ENCODE results near the gene SLC44A4. TPM values are rescaled to one million over a fixed set of nuclear protein-coding genes. Genes with fewer than 3 reads are reported as not detected.

The SLC44A4 gene
- total and polyA plus RNA-seq, 9 donors: 0.12 to 8.9 (median 0.25) TPM

DNA sequence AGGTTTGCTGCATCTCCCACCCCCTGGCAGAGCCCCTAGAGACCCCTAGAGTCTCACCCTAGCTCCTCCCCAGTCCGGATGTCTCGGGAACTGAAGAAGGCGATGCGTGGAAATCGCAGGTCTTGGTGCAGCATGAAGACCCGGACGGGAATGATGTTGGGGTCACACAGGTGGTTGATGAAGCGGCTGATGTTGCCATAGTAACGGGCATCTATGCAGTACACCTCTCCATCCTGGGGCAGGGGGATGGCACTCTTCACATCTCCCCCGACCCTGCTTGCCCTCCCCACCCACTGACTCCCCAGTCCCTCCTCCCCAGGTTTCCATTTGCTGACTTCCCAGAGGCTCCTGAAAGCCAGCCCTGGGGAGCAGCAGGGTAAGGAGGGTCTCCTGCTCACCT is 1.8 kb upstream of the SLC44A4 start:
- Histone ChIP-seq H3K9me3 (replicated peaks; ENCODE audit: control insufficient read depth, low read depth, low read length) (no peaks in the 10 kb centered on the region), H3K36me3 (ENCODE audit: control insufficient read depth, insufficient read depth, low read length) (peaks cover 52% of the 10 kb centered on the region), H3K4me3 (ENCODE audit: low read length) (no peak overlapping the region), H3K27ac (ENCODE audit: low read length) (no peak overlapping the region), H3K4me1 (ENCODE audit: control insufficient read depth, insufficient read depth, low read length) (peaks cover 2% of the 10 kb centered on the region), H3K27me3 (ENCODE audit: control insufficient read depth, insufficient read depth, low read length) (no peaks in the 10 kb centered on the region)
- DNase-seq: no peak
- no CpG with 5 or more reads among the region's 10 CpGs for WGBS (ENCODE audit: insufficient coverage)

DNA sequence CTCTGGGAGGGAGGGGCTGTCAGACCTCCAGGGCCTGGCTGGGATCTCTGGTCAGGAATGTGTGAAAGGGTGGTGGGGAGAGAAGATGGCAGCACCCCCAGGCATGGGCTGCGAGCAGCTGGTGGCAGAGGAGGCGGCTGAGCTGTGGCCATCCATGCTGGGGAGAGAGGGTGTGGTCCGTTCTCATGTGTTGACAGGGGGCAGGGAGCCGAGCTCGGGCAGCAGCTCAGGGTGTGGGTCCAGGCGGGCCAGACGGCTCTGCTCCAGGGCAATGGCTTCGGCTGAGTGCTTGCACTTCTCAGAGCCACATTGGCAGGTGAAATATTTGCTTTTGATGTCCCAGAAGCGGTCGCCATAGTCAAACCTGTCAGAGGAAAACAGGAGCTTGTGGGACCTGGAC is 1.1 kb upstream of the SLC44A4 start:
- Histone ChIP-seq H3K36me3 (ENCODE audit: control insufficient read depth, insufficient read depth, low read length) (peaks cover 50% of the 10 kb centered on the region), H3K4me1 (ENCODE audit: control insufficient read depth, insufficient read depth, low read length) (peaks cover 2% of the 10 kb centered on the region), H3K4me3 (ENCODE audit: low read length) (no peak overlapping the region), H3K27me3 (ENCODE audit: control insufficient read depth, insufficient read depth, low read length) (no peaks in the 10 kb centered on the region), H3K27ac (ENCODE audit: low read length) (no peak overlapping the region), H3K9me3 (replicated peaks; ENCODE audit: control insufficient read depth, low read depth, low read length) (no peaks in the 10 kb centered on the region)
- WGBS (ENCODE audit: insufficient coverage): 73% methylated on average over 10 of the region's 10 CpGs
- no peak for DNase-seq

DNA sequence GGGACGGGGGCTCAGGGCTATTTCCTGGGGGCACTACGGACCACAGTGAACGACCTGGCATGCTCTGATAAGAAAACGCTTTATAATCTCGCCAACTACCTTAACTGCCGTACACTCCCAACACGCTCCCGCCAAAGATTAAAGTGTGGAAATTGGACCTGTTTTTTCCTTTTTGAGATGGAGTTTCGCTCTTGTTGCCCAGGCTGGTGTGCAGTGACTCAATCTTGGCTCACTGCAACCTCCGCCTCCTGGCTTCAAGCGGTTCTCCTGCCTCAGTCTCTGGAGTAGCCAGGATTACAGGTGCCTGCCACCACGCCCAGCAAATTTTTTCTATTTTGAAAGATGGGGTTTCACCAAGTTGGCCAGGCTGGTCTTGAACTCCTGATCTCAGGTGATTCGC is 346 bp upstream of the SLC44A4 start:
- H3K4me1 ChIP-seq (ENCODE audit: control insufficient read depth, insufficient read depth, low read length): peaks cover 2% of the 10 kb centered on the region
- H3K4me3 ChIP-seq (ENCODE audit: low read length): no peak overlapping the region
- 76% methylated on average over 8 of the region's 13 CpGs for WGBS (ENCODE audit: insufficient coverage)
- H3K9me3 ChIP-seq (replicated peaks; ENCODE audit: control insufficient read depth, low read depth, low read length): no peaks in the 10 kb centered on the region
- no peaks in the 10 kb centered on the region for H3K27me3 ChIP-seq (ENCODE audit: control insufficient read depth, insufficient read depth, low read length)
- H3K36me3 ChIP-seq (ENCODE audit: control insufficient read depth, insufficient read depth, low read length): peaks cover 42% of the 10 kb centered on the region
- no peak overlapping the region for H3K27ac ChIP-seq (ENCODE audit: low read length)
- DNase-seq: no peak

DNA sequence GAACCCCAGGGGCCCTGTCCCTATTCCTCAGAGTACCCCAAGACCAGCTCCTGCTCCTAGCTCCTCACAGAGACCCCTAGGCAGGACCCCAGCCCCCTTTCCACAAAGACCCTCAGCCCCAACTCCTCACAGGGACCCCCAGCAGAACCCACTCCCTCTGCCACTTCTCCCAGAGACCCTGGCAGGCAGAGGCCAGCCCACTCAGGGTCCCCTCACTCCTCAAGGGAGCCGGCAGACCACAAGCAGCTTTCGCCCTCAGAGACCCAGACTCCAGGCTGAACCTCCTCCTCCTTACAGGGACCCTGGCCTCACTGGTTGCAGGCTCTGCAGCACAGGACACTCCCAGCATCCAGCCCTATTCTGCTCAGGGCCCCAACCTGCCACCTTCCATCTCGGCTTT is 575 bp downstream of the SLC44A4 start:
- Histone ChIP-seq H3K4me1 (ENCODE audit: control insufficient read depth, insufficient read depth, low read length) (peaks cover 2% of the 10 kb centered on the region), H3K36me3 (ENCODE audit: control insufficient read depth, insufficient read depth, low read length) (peaks cover 33% of the 10 kb centered on the region), H3K27ac (ENCODE audit: low read length) (no peak overlapping the region), H3K4me3 (ENCODE audit: low read length) (no peak overlapping the region), H3K9me3 (replicated peaks; ENCODE audit: control insufficient read depth, low read depth, low read length) (no peaks in the 10 kb centered on the region), H3K27me3 (ENCODE audit: control insufficient read depth, insufficient read depth, low read length) (no peaks in the 10 kb centered on the region)
- 47% methylated on average over 3 of the region's 3 CpGs for WGBS (ENCODE audit: insufficient coverage)
- DNase-seq: no peak

DNA sequence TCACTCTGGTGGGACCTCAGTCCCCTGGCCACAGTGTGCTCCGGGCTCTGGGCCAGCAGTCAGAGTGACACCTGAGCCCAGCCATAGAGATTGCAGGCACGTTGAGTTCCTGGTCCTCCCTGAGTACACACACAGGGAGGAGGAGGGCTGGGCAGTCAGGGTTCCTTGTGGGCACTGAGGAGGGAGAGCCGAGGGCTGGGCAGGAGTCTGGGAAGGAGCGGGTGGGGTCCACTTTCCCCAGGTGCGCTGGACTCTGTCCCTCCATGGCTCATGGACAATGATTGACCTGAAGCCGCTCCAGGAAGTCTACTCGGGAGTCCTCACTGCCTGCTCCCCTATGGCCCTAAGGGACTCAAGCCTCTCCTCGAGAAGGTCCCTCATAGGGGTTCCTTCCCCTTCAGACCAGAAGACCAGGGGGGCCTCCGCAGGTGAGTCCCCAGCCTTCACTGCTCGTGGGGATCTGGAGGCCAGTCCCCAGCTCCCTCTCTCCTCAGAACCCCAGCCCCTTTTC is 1.1 kb downstream of the SLC44A4 start:
- Histone ChIP-seq H3K4me3 (ENCODE audit: low read length) (no peak overlapping the region), H3K27ac (ENCODE audit: low read length) (no peak overlapping the region), H3K4me1 (ENCODE audit: control insufficient read depth, insufficient read depth, low read length) (peaks cover 1% of the 10 kb centered on the region), H3K27me3 (ENCODE audit: control insufficient read depth, insufficient read depth, low read length) (no peaks in the 10 kb centered on the region), H3K9me3 (replicated peaks; ENCODE audit: control insufficient read depth, low read depth, low read length) (no peaks in the 10 kb centered on the region), H3K36me3 (ENCODE audit: control insufficient read depth, insufficient read depth, low read length) (peaks cover 28% of the 10 kb centered on the region)
- DNase-seq: no peak
- WGBS (ENCODE audit: insufficient coverage): 67% methylated on average over 7 of the region's 10 CpGs

DNA sequence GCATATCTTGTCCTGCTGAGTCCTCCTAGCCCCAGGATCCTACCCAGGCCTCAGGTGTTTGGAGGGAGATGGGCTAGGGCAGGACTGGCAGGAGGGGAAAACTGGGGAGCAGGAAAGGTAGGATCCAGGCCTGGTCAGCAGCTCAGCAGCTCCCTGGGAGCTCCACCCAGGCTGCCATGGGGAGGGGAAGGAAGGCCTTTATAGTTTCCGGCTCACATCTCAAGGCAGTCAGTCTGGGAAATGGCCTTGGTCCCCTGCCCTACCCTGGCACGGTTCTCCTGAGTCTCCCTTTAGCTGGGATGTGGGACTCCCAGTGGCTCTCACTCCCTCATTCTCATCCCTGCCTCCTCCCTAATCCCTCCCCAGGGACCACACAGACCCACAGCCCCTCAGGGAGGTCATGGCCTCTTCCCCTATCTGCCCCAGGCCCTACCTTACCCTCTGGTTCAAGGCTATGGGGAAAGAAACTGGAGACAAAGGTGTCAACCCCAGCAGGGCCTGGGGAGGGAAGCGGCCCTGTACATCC is 1.6 kb downstream of the SLC44A4 start:
- no peaks in the 10 kb centered on the region for H3K9me3 ChIP-seq (replicated peaks; ENCODE audit: control insufficient read depth, low read depth, low read length)
- WGBS (ENCODE audit: insufficient coverage): 50% methylated on average over 2 of the region's 3 CpGs
- H3K27me3 ChIP-seq (ENCODE audit: control insufficient read depth, insufficient read depth, low read length): no peaks in the 10 kb centered on the region
- no peak overlapping the region for H3K4me3 ChIP-seq (ENCODE audit: low read length)
- H3K36me3 ChIP-seq (ENCODE audit: control insufficient read depth, insufficient read depth, low read length): peaks cover 23% of the 10 kb centered on the region
- H3K4me1 ChIP-seq (ENCODE audit: control insufficient read depth, insufficient read depth, low read length): no peaks in the 10 kb centered on the region
- H3K27ac ChIP-seq (ENCODE audit: low read length): no peak overlapping the region
- DNase-seq: no peak

DNA sequence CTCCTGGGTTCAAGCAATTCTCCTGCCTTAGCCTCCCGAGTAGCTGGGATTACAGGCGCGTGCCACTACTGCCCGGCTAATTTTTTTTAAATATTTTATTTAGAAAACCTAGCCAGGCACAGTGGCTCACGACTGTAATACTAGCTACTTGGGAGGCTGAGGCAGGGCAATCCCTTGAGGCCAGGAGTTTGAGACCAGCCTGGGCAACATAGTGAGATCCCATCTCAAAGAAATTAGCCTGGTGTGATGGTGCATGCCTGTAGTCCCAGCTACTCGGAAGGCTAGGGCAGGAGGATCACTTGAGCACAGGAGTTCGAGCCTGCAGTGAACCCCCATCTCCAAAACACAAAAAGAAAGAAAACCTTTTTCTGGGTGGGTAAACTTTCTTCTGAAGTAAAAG is 2.4 kb downstream of the SLC44A4 start:
- no peaks in the 10 kb centered on the region for H3K9me3 ChIP-seq (replicated peaks; ENCODE audit: control insufficient read depth, low read depth, low read length)
- DNase-seq: no peak
- H3K27me3 ChIP-seq (ENCODE audit: control insufficient read depth, insufficient read depth, low read length): peaks cover 3% of the 10 kb centered on the region
- no CpG with 5 or more reads among the region's 7 CpGs for WGBS (ENCODE audit: insufficient coverage)
- H3K36me3 ChIP-seq (ENCODE audit: control insufficient read depth, insufficient read depth, low read length): peaks cover 18% of the 10 kb centered on the region
- H3K4me3 ChIP-seq (ENCODE audit: low read length): no peak overlapping the region
- H3K27ac ChIP-seq (ENCODE audit: low read length): no peak overlapping the region
- H3K4me1 ChIP-seq (ENCODE audit: control insufficient read depth, insufficient read depth, low read length): no peaks in the 10 kb centered on the region

DNA sequence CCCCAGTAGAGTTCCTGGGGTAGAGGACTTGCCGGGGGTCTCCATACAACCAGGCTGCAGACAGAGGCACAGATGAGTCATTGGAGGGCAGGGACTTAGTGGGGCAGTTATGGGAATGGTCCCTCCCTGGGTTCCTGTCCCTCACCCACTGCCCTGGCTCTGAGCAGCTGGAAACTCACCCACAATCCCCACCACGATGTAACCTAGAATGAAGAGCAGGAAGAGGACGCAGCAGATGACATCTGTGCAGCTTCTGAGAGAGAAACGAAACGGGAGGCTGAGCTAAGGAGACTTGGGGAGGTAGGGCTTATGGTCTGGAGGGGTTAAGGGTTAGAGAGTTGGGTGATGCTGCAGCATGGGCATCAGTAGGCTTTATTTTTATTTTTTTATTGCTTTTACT is 2.9 kb downstream of the SLC44A4 start:
- peaks cover 3% of the 10 kb centered on the region for H3K27me3 ChIP-seq (ENCODE audit: control insufficient read depth, insufficient read depth, low read length)
- no peak overlapping the region for H3K27ac ChIP-seq (ENCODE audit: low read length)
- H3K9me3 ChIP-seq (replicated peaks; ENCODE audit: control insufficient read depth, low read depth, low read length): no peaks in the 10 kb centered on the region
- H3K4me1 ChIP-seq (ENCODE audit: control insufficient read depth, insufficient read depth, low read length): peaks cover 2% of the 10 kb centered on the region
- no peak overlapping the region for H3K4me3 ChIP-seq (ENCODE audit: low read length)
- WGBS (ENCODE audit: insufficient coverage): 43% methylated on average over 3 of the region's 5 CpGs
- peaks cover 13% of the 10 kb centered on the region for H3K36me3 ChIP-seq (ENCODE audit: control insufficient read depth, insufficient read depth, low read length)
- no peak for DNase-seq

DNA sequence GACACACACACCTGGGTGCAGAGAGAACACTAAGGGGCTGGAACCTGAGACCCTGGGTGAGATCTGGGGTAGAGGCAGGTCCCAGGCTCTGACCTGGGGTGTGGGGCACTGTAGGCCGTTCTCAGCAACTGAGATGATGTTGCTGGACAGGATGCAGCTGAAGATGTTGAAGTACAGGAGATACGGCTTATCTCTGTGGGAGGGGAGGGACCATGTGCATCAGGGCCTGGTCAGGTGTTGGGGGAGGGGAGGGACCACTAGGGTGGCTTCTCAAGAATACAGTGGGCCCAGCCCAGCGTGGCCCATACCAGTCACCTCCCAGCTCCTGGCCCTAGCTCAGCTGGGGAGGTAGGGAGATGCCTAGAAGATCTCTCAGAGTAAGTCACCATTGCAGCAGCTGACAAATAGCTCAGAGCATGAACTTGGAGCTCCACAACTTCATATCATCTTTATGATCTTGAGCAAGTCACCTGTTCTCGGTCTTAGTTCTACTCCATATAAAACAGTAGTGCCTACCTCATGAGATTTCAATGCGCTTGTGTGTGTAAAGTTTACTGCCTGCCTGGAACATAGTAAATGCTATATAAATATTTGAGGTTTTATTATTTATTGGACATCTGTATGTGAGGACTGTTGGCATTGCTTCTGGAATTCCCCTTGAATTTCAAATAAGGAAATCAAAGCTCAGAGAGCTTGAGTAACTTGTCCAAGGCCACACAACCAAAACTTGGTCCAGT is 3.8 kb downstream of the SLC44A4 start:
- Histone ChIP-seq H3K4me3 (ENCODE audit: low read length) (no peak overlapping the region), H3K27ac (ENCODE audit: low read length) (no peak overlapping the region), H3K27me3 (ENCODE audit: control insufficient read depth, insufficient read depth, low read length) (peaks cover 3% of the 10 kb centered on the region), H3K4me1 (ENCODE audit: control insufficient read depth, insufficient read depth, low read length) (peaks cover 4% of the 10 kb centered on the region), H3K36me3 (ENCODE audit: control insufficient read depth, insufficient read depth, low read length) (peaks cover 5% of the 10 kb centered on the region), H3K9me3 (replicated peaks; ENCODE audit: control insufficient read depth, low read depth, low read length) (no peaks in the 10 kb centered on the region)
- no peak for DNase-seq
- WGBS (ENCODE audit: insufficient coverage): 76% methylated on average over 3 of the region's 5 CpGs

DNA sequence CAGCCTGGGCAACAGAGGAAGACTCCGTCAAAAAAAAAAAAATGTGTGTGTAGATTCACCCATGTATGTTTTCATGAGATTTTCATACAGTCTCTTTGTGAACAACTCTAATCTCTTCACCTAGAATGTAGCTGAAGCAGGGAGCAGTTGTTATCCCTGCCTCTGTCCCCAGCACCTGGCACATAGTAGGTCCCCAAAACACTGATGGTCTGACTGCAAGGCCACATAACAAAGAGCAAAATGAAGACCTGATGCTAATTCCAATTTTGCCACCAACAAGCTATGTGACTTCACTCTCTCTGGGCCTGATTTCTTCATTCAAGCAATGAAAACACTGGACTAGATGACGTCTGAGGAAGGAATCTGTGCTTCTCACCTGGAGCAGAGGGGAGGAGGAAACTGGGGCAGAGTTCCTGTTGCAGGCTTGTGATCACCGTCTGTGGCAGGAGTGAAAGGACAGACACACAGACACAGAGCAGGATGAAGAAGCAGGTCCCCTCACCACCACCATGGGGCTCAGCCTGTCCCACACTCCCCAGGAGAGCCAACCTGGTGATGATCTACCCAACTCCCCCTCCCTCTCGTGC is 4.6 kb downstream of the SLC44A4 start:
- Histone ChIP-seq H3K36me3 (ENCODE audit: control insufficient read depth, insufficient read depth, low read length) (no peaks in the 10 kb centered on the region), H3K27me3 (ENCODE audit: control insufficient read depth, insufficient read depth, low read length) (peaks cover 6% of the 10 kb centered on the region), H3K4me3 (ENCODE audit: low read length) (no peak overlapping the region), H3K4me1 (ENCODE audit: control insufficient read depth, insufficient read depth, low read length) (peaks cover 4% of the 10 kb centered on the region), H3K27ac (ENCODE audit: low read length) (no peak overlapping the region), H3K9me3 (replicated peaks; ENCODE audit: control insufficient read depth, low read depth, low read length) (no peaks in the 10 kb centered on the region)
- WGBS (ENCODE audit: insufficient coverage): 70% methylated on average over 2 of the region's 4 CpGs
- DNase-seq: no peak

All from muscle of leg (tissue), 11 donors.